ENCODE results near the gene ANKRD23. TPM values are rescaled to one million over a fixed set of nuclear protein-coding genes. Genes with fewer than 3 reads are reported as not detected.
A peak's percentile ranks its signal among the peaks of the same experiment; 100 is the strongest.
"Not testable (repeated sequence)": the region's sequence is repeated elsewhere in the genome, so short reads cannot be mapped to it uniquely, and the experiment has no call there.

The ANKRD23 gene
- total RNA-seq: 1.3 TPM in 2 replicates

DNA sequence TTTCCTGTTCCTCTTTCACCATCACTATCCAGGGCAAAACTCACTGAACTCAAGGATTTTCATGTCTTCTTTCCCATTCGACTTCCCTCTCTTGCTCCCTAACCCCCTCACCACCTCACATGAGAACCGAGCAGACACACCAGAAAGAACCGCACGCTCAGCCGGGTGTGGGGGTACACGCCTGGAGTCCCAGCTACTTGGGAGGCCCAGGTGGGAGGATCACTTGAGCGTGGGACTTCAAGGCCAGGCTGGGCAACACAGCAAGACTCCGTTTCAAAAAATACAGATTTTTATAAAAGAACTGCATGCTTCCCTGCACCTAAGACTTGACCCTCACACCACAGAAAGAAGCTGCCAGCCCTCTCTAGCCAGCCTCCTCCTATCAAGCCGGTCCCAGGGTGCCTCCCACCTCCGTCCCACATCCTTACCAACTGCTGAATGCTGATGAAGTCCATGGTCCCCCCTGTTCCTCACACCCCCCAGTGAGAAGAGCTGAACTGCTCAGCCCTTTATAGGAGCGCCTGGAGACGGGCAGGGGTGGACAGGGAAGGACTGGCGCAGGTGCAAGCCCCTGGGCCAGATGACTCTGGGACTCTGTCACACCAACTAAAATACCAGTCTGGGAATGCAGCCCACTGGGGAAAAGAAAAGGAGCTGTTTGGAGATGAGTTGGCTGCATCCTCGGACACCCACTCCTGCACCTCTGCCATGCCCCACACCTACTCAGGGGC is at the start of gene ANKRD23:
Gene ANKRD23, minus strand, starts transcription at position 484 of the 731 bp plus-strand sequence. Its CDS starts 29 bp downstream, at position 455.
- no peak within 1 kb of the TSS for H3K4me3 ChIP-seq (ENCODE audit: low read depth, low read length)
- TF ChIP-seq, protein P1, sequence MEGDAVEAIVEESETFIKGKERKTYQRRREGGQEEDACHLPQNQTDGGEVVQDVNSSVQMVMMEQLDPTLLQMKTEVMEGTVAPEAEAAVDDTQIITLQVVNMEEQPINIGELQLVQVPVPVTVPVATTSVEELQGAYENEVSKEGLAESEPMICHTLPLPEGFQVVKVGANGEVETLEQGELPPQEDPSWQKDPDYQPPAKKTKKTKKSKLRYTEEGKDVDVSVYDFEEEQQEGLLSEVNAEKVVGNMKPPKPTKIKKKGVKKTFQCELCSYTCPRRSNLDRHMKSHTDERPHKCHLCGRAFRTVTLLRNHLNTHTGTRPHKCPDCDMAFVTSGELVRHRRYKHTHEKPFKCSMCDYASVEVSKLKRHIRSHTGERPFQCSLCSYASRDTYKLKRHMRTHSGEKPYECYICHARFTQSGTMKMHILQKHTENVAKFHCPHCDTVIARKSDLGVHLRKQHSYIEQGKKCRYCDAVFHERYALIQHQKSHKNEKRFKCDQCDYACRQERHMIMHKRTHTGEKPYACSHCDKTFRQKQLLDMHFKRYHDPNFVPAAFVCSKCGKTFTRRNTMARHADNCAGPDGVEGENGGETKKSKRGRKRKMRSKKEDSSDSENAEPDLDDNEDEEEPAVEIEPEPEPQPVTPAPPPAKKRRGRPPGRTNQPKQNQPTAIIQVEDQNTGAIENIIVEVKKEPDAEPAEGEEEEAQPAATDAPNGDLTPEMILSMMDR (IDR thresholded peaks at IDR 0.05; ENCODE audit: insufficient read depth, low read depth, low read length): no peak
- no peak for DNase-seq (ENCODE audit: low read depth)

- TF ChIP-seq, protein P1 (IDR thresholded peaks at IDR 0.05; ENCODE audit: insufficient read depth, low read depth, low read length): no peak
- peak; percentile 85 for DNase-seq (ENCODE audit: low read depth)
- no peak overlapping the region for H3K4me3 ChIP-seq (ENCODE audit: low read depth, low read length)
Measured at GRCh38 chr2:96891591-96892333, 47.9 kb upstream of the ANKRD23 start.

- DNase-seq (ENCODE audit: low read depth): peak; percentile 23
- TF ChIP-seq, protein P1 (IDR thresholded peaks at IDR 0.05; ENCODE audit: insufficient read depth, low read depth, low read length): no peak
- H3K4me3 ChIP-seq (ENCODE audit: low read depth, low read length): no peak overlapping the region
Measured at GRCh38 chr2:96890726-96891385, 47.0 kb upstream of the ANKRD23 start.

DNA sequence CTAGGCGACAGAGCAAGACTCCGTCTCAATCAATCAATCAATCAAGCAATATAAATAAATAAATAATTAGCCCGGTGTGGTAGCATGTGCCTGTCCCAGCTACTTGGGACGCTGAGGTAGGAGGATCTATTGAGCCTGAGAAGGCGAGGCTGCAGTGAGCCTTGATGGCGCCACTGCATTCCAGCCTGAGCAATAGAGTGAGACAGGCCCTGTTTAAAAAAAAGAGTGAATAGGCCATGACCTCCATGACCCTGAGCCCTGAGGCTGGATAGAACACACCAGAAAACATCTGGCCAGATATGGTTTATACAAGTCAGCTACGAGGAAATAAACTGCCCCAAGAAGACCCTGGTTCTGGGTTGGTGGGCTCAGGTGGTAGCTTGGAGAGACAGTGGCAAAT is 46.4 kb upstream of the ANKRD23 start:
- DNase-seq (ENCODE audit: low read depth): peak; percentile 33
- H3K4me3 ChIP-seq (ENCODE audit: low read depth, low read length): no peak overlapping the region
- TF ChIP-seq, protein P1 (IDR thresholded peaks at IDR 0.05; ENCODE audit: insufficient read depth, low read depth, low read length): no peak

DNA sequence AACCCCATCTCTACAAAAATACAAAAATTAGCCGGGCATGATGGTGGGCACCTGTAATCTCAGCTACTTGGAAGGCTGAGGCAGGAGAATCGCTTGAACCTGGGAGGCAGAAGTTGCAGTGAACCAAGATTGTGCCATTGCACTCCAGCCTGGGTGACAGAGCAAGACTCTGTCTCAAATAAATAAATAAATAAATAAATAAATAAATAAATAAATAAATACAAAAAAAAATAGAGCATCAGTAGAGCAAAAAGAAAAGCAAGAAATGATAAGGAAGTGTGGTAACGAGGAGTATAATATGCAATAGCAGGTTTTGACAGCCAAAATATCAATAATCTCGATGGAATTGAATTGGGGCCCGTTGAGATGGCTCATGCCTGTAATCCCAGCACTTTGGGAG is 45.7 kb upstream of the ANKRD23 start:
- DNase-seq (ENCODE audit: low read depth); H3K4me3 ChIP-seq (ENCODE audit: low read depth, low read length): not testable (repeated sequence)

- H3K4me3 ChIP-seq (ENCODE audit: low read depth, low read length): no peak overlapping the region
- DNase-seq (ENCODE audit: low read depth): peak; percentile 51
- TF ChIP-seq, protein P1 (IDR thresholded peaks at IDR 0.05; ENCODE audit: insufficient read depth, low read depth, low read length): no peak
Measured at GRCh38 chr2:96888072-96889011, 44.5 kb upstream of the ANKRD23 start.

Measured in fibroblast of villous mesenchyme (primary cell).